Measurements from ENCODE around the gene RPS14.
"Not testable (repeated sequence)": the region's sequence is repeated elsewhere in the genome, so short reads cannot be mapped to it uniquely, and the experiment has no call there.

The RPS14 gene

DNA sequence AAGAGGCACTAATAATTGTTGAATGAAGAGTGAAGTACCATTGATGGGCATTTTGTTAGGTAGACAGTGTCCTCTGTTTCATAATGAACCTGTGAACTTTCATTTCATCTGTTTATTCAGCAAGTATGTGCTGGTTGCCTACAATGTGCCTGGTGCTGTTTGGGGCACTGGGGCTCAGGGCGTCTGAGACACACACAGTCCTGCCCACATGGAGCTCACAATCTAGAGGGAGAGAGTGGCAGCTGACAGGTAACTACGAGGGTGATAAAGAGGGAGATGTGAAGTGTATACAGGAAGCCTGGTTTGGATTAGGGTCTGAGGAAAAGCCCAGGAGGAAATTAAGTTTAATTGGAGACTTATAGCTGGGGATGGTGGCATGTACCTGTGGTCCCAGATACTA lies 29.9 kb upstream of the RPS14 start:
- no peak for DNase-seq (ENCODE audit: low spot score)

DNA sequence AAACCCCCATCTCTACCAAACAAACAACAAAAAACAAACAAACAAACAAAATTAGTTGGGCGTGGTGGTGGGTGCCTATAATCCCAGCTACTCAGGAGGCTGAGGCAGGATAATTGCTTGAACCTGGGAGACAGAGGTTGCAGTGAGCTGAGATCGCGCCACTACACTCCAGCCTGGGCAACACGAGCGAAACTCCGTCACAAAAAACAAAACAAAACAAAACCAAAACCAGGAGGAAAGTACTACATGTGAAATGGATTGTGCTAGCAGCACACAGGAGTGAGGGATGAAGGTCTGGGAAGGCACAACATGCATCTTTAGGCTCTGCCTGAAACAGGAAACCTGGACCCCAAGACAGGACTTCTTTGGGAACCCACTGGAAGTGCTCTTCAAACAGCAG lies 27.0 kb upstream of the RPS14 start:
- DNase-seq (ENCODE audit: low spot score), result not testable (repeated sequence)

- no peak for DNase-seq (ENCODE audit: low spot score)
Measured at GRCh38 chr5:150473673-150474358, 24.3 kb upstream of the RPS14 start.

- no peak for DNase-seq (ENCODE audit: low spot score)
Measured at GRCh38 chr5:150469718-150470469, 20.4 kb upstream of the RPS14 start.

GRCh38 chr5:150468206-150468605 lies 18.7 kb upstream of the RPS14 start:
- no peak for DNase-seq (ENCODE audit: low spot score)

DNA sequence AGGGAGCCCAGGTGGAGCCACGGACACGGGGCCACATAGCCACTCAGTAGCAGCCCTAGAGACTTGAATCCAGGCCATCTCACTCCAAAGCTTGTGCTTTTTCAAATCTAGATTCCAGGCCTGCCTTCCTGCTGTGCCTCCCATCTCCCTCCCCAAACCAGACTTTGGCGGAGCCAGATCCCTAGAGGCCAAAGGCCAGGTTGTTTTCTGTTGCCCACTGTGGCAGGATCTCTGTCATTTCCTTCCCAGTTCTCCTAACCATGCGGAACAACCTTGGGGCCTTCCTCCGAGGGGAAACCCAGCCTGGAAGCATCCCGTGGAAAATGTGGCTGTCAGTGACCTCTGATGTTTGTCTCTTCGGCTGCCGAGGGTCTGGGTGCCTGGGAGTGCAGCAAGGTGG lies 16.4 kb upstream of the RPS14 start:
- no peak for DNase-seq (ENCODE audit: low spot score)

GRCh38 chr5:150464554-150465012 lies 15.0 kb upstream of the RPS14 start:
- no peak for DNase-seq (ENCODE audit: low spot score)

GRCh38 chr5:150461231-150461630 lies 11.7 kb upstream of the RPS14 start:
- DNase-seq (ENCODE audit: low spot score), result no peak

GRCh38 chr5:150460781-150461180 lies 11.2 kb upstream of the RPS14 start:
- no peak for DNase-seq (ENCODE audit: low spot score)

GRCh38 chr5:150458802-150459557 lies 9.4 kb upstream of the RPS14 start:
- peak; percentile 93 for DNase-seq (ENCODE audit: low spot score)

- no peak for DNase-seq (ENCODE audit: low spot score)
Measured at GRCh38 chr5:150457562-150458240, 8.2 kb upstream of the RPS14 start.

GRCh38 chr5:150457121-150457520 lies 7.6 kb upstream of the RPS14 start:
- DNase-seq (ENCODE audit: low spot score), result no peak

DNA sequence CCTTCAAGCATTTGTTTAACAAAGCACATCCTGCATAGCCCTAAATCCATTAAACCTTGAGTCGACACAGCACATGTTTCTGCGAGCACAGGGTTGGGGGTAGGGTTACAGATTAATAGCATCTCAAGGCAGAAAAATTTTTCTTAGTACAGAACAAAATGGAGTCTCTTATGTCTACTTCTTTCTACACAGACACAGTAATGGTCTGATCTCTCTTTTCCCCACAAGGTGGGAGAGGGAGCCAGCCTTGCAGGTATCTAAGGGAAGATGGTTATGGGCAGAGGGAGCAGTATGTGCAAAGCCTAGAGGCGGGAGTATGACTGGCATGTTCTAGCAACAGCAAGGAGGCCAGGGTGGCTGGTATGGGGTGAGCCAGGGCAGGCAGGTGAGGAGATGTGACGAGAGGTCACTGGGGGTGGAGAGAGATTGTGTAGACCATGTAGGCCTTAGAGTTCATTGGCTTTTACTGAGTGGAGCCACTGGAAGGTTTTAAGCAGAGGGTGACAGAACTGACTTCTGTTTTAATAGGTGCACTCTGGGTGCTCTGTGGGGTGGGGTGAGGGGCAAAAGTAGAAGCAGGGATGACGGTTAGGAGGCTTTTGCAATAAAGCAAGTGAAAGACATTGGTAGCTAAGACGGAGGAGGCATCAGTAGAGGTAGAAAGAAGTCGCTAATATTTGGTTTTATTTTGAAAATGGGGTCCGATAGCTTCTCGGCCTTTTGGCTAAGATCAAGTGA lies 5.1 kb upstream of the RPS14 start:
- DNase-seq (ENCODE audit: low spot score), result no peak

DNA sequence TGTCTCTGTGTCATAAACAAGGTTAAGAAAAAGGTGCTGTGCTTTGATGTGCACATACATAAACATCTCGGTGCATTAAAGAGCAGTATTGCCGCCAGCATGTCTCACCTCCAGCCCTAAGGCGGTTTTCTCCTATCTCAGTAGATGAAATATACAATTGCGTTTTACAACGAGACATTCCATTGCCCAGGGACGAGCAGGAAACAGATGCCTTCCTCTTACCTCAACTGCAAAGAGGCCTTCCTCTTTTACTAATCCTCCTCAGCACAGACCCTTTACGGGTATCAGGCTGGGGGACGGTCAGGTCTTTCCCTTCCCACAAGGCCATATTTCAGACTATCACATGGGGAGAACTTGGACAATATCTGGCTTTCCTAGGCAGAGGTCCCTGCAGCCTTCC lies 4.5 kb upstream of the RPS14 start:
- not testable (repeated sequence) for DNase-seq (ENCODE audit: low spot score)

GRCh38 chr5:150452914-150453313 lies 3.4 kb upstream of the RPS14 start:
- DNase-seq (ENCODE audit: low spot score), result no peak

- no peak for DNase-seq (ENCODE audit: low spot score)
Measured at GRCh38 chr5:150451594-150451993, 2.1 kb upstream of the RPS14 start.

DNA sequence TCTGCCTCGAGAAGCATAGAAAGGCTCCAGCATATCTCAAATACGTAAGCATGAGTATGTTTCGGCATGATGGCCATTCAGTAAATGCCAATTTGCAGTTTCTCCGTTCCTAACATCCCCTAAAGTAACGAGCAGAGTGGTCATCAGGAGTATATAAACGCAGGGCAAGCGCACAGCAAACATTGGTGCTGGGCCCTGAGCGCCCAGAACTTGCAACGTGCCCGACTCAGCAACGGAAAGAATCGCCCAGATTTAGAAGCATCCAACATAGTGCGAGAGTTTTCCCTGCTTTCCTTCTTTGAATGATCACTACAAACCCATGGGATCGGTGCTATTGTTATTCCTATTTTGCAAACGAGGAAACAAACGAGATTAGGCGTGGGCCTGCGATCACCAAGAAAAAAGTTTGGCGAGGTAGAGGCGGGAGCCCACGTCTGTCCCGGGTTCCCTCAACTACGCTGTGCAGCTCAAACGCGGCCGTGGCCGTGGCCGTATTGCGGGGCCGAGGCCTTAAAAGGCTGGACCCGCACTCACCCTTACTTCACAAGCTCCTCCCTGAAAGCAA lies 505 bp downstream of the RPS14 start:
- DNase-seq (ENCODE audit: low spot score), result no peak

DNA sequence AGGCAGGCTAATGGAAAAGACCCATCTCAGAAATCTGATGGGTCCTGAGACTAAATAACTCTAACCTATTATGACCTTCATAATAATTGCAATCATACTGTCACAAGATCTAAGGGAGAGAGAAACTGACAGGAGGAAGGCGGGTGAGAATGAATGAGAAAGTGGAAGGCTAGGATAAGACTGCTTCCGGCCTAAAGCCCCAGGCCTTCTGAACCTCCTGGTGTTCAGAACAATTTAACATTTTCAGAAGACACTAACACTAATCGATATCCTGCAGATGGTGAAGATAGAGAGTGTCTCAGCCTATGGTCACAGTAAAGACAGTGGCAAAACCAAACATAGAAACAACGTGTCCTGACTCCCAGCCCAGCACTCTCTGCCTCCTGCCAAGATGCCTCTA lies 1.2 kb downstream of the RPS14 start:
- DNase-seq (ENCODE audit: low spot score), result no peak

- no peak for DNase-seq (ENCODE audit: low spot score)
Measured at GRCh38 chr5:150447188-150447587, 2.4 kb downstream of the RPS14 start.

GRCh38 chr5:150446583-150446982 lies 3.0 kb downstream of the RPS14 start:
- DNase-seq (ENCODE audit: low spot score), result no peak

- DNase-seq (ENCODE audit: low spot score), result no peak
Measured at GRCh38 chr5:150446088-150446487, 3.5 kb downstream of the RPS14 start.

Measured in ecto neural progenitor cell (in vitro differentiated cells).